ENCODE measurements around the gene FRMD4B. TPM values are rescaled to one million over a fixed set of nuclear protein-coding genes. Genes with fewer than 3 reads are reported as not detected.

Gene FRMD4B
- total RNA-seq, 4 donors from 2014 or later = 10.5 to 22.0 (median 14.8) TPM

DNA sequence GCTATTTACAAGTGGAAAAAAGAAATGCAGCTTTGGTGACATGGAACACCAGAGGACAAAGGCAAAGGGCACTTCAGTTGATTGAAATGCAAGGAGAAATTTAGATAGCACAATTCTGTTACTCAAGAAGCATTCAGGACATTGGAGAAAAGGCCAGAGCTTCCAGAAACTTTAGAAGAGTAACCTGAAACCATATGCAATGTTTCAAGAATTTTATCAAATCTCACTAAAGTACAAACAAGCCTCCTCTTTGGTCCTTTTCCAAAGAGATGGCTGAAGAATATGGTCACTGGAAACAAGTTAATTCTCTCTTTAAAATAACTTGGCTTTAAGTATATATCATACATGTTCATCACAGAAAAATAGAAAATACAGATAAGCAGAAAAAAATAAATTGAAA is 248.9 kb downstream of the FRMD4B start:
- no peak for TF ChIP-seq POLR2AphosphoS5 (IDR thresholded peaks at IDR 0.05)
- TF ChIP-seq EP300 (IDR thresholded peaks at IDR 0.05) = no peak
- TF ChIP-seq, protein P1, sequence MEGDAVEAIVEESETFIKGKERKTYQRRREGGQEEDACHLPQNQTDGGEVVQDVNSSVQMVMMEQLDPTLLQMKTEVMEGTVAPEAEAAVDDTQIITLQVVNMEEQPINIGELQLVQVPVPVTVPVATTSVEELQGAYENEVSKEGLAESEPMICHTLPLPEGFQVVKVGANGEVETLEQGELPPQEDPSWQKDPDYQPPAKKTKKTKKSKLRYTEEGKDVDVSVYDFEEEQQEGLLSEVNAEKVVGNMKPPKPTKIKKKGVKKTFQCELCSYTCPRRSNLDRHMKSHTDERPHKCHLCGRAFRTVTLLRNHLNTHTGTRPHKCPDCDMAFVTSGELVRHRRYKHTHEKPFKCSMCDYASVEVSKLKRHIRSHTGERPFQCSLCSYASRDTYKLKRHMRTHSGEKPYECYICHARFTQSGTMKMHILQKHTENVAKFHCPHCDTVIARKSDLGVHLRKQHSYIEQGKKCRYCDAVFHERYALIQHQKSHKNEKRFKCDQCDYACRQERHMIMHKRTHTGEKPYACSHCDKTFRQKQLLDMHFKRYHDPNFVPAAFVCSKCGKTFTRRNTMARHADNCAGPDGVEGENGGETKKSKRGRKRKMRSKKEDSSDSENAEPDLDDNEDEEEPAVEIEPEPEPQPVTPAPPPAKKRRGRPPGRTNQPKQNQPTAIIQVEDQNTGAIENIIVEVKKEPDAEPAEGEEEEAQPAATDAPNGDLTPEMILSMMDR (IDR thresholded peaks at IDR 0.05) = no peak
- no peak for TF ChIP-seq POLR2A (IDR thresholded peaks at IDR 0.05; ENCODE audit: low read depth)

DNA sequence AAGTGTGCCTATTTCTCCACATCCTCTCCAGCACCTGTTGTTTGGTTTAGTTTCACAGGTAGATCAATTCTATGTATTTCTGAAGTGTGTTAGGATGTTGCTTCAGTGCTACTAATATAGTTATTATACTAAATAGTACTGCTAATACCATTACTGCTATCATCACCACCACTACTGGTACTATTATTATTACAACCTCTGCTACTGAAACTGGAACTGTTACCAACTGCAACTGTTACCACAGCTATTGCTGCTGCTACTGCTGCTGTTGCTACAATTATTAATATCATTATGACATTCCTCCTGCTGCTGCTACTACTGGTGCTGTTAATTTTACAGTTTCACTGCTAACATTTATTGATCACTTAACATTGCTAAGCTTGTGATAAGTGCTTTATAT is 255.2 kb downstream of the FRMD4B start:
- Histone ChIP-seq H3K27ac (replicated peaks in 1 of 4) (no peak overlapping the region), H3K4me1 (no peaks in the 10 kb centered on the region), H3K36me3 (no peaks in the 10 kb centered on the region), H3K9me3 (no peaks in the 10 kb centered on the region), H3K4me3 (no peak overlapping the region), H3K27me3 (no peaks in the 10 kb centered on the region)
- intact Hi-C loops (cut with DNase I) = no loop called here
- TF ChIP-seq EP300 (IDR thresholded peaks at IDR 0.05) (no peak), POLR2AphosphoS5 (IDR thresholded peaks at IDR 0.05) (no peak), POLR2A (IDR thresholded peaks at IDR 0.05; ENCODE audit: low read depth) (no peak)
- TF ChIP-seq, protein P1 (IDR thresholded peaks at IDR 0.05) = no peak
- DNase-seq (ENCODE audit: extremely low spot score) = no peak

More for the DNA sequence above, 248.9 kb downstream of the FRMD4B start:
- DNase-seq (ENCODE audit: extremely low spot score) = no peak
- Histone ChIP-seq H3K4me1 (peaks cover 0 to 3% (median 1%) of the 10 kb centered on the region in 4 donors), H3K36me3 (no peaks in the 10 kb centered on the region), H3K27me3 (no peaks in the 10 kb centered on the region), H3K9me3 (no peaks in the 10 kb centered on the region), H3K27ac (replicated peaks in 1 of 4) (no peak overlapping the region), H3K4me3 (no peak overlapping the region)
- intact Hi-C loops (cut with DNase I) = no loop called here

DNA sequence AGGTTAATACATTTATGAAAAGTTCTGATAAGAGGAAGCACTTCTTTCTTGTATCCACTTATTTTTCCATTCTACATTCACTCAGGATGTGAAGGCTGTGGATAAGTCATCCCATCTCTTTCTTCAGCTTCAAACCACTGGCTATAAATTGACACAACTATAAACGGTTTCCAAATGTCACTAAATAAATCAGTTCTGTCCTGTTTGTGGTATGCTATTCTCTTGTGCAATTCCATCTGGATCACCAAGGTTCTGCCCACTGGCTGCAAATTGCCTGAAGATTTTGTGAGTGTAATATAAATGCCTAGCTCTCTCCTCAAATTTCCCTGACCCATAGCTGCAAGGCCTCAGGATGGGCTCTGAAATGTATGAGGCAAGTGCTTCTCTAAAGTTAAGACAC is 256.4 kb downstream of the FRMD4B start:
- intact Hi-C loops (cut with DNase I) = no loop called here

DNA sequence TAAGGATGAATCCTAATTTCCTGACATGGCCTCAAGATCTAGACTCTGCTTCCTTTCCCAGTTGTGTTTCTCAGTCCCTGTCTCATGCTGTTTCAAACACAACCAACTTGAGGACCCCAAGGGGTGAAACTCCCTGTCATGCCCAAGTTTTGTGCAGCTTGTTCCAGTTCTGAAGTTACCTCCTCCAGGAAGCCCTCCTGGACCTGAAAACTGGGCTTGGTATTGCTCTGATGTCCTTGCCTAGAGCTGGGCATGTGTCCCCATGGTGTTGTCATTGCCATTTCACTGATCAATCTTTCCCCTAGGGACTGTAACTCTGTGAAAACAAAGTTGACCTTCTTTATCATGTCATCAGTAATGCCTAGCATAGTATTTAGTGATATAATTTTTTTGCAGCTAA is 257.4 kb downstream of the FRMD4B start:
- intact Hi-C loops (cut with DNase I) = no loop called here
- H3K27ac ChIP-seq (replicated peaks in 1 of 4) = no peak overlapping the region
- no peak for TF ChIP-seq POLR2AphosphoS5 (IDR thresholded peaks at IDR 0.05)

More for the DNA sequence above, 256.4 kb downstream of the FRMD4B start:
- DNase-seq (ENCODE audit: extremely low spot score) = no peak
- H3K4me1 ChIP-seq = no peaks in the 10 kb centered on the region
- TF ChIP-seq, protein P1 (IDR thresholded peaks at IDR 0.05) = no peak
- no peak for TF ChIP-seq POLR2A (IDR thresholded peaks at IDR 0.05; ENCODE audit: low read depth)
- TF ChIP-seq EP300 (IDR thresholded peaks at IDR 0.05) = no peak
- TF ChIP-seq POLR2AphosphoS5 (IDR thresholded peaks at IDR 0.05) = no peak
- 19% methylated on average over 1 of the region's 1 CpG for WGBS
- H3K9me3 ChIP-seq = no peaks in the 10 kb centered on the region
- H3K4me3 ChIP-seq = no peak overlapping the region
- H3K27me3 ChIP-seq = no peaks in the 10 kb centered on the region
- H3K36me3 ChIP-seq = no peaks in the 10 kb centered on the region
- no peak overlapping the region for H3K27ac ChIP-seq (replicated peaks in 1 of 4)

DNA sequence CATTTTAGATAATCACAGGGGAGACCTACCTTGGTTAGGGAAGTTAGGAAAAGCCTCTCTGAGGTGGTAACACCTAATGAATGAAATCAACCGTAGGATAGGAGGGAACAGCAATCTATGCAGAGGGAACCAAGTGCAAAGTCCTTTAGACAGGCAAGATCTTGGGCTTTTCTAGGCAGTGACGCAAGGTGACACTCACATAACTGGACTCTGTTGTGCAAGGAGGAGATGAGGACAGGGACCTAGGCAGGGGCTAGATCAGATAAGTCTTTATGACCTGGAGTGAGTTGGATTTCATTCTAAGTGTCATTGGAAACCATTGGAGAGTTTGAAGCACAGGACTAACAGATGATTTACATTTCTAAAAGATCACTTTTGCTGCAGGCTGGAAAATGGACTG is 258.9 kb downstream of the FRMD4B start:
- no peak for DNase-seq (ENCODE audit: extremely low spot score)
- peaks cover 0 to 12% (median 7%) of the 10 kb centered on the region in 4 donors for H3K4me1 ChIP-seq
- intact Hi-C loops (cut with DNase I) = no loop called here
- H3K4me3 ChIP-seq = no peak overlapping the region
- 92% methylated on average over 2 of the region's 2 CpGs for WGBS
- H3K36me3 ChIP-seq = no peaks in the 10 kb centered on the region
- TF ChIP-seq POLR2A (IDR thresholded peaks at IDR 0.05; ENCODE audit: low read depth) (no peak), POLR2AphosphoS5 (IDR thresholded peaks at IDR 0.05) (no peak), EP300 (IDR thresholded peaks at IDR 0.05) (no peak)
- TF ChIP-seq, protein P1 (IDR thresholded peaks at IDR 0.05) = no peak
- no peaks in the 10 kb centered on the region for H3K27me3 ChIP-seq
- no peak overlapping the region for H3K27ac ChIP-seq (replicated peaks in 1 of 4)
- no peaks in the 10 kb centered on the region for H3K9me3 ChIP-seq

More for the DNA sequence above, 257.4 kb downstream of the FRMD4B start:
- Histone ChIP-seq H3K36me3 (no peaks in the 10 kb centered on the region), H3K27me3 (no peaks in the 10 kb centered on the region), H3K9me3 (no peaks in the 10 kb centered on the region), H3K4me1 (no peaks in the 10 kb centered on the region), H3K4me3 (no peak overlapping the region)
- DNase-seq (ENCODE audit: extremely low spot score) = no peak

Measured in esophagus muscularis mucosa (tissue), 4 donors.